NCI-H187 (cell line): Measurements from ENCODE around the gene PTPRR.

ENCODE experiments used
- DNase-seq, 2 experiments: peaks; one replicate each; lab custom pipeline; 2025; lab: John Stamatoyannopoulos, UW

Gene PTPRR, protein sequence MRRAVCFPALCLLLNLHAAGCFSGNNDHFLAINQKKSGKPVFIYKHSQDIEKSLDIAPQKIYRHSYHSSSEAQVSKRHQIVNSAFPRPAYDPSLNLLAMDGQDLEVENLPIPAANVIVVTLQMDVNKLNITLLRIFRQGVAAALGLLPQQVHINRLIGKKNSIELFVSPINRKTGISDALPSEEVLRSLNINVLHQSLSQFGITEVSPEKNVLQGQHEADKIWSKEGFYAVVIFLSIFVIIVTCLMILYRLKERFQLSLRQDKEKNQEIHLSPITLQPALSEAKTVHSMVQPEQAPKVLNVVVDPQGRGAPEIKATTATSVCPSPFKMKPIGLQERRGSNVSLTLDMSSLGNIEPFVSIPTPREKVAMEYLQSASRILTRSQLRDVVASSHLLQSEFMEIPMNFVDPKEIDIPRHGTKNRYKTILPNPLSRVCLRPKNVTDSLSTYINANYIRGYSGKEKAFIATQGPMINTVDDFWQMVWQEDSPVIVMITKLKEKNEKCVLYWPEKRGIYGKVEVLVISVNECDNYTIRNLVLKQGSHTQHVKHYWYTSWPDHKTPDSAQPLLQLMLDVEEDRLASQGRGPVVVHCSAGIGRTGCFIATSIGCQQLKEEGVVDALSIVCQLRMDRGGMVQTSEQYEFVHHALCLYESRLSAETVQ

DNA sequence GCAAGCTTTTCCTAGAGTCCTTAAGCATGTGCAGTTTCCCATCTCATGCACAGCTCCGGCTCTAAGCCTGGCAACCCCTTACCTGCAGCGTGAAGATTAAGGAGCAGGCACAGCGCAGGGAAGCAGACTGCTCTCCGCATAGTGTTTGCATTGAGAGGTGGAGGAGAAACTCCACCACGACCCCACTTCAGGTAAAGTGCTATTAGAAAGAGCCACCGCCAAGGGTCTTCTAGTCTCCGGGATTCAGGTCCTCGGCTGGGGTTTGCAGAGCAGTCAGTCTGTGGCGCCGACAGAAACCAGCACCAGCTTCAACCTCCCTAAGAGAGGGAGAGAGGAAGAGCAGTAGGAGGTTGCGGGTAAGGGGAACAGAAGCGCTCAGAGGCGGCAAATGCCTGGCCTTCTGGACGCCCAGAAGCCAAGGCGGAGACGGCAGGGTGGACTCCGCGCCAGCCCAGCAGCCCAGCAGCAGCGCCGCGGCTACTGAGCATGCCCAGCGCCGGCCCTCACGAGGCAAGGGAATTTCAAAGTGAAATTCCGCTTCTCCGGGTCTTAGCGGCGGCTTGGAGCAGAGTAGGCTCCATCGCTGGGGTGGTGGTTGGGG lies at the start of gene PTPRR:
Gene PTPRR, minus strand, starts transcription at position 488 of the 601 bp plus-strand sequence. Its CDS starts 348 bp downstream, at position 140.
- DNase-seq, result no peak

- no peak for DNase-seq
These were observed 46.7 kb upstream of the PTPRR start for GRCh38 chr12:70966996-70967790.

GRCh38 chr12:70966046-70966445 lies 45.5 kb upstream of the PTPRR start:
- no peak for DNase-seq

GRCh38 chr12:70964867-70965510 lies 44.5 kb upstream of the PTPRR start:
- no peak for DNase-seq

GRCh38 chr12:70963081-70963660 lies 42.6 kb upstream of the PTPRR start:
- DNase-seq, result no peak

GRCh38 chr12:70962226-70962794 lies 41.8 kb upstream of the PTPRR start:
- DNase-seq, result no peak

DNA sequence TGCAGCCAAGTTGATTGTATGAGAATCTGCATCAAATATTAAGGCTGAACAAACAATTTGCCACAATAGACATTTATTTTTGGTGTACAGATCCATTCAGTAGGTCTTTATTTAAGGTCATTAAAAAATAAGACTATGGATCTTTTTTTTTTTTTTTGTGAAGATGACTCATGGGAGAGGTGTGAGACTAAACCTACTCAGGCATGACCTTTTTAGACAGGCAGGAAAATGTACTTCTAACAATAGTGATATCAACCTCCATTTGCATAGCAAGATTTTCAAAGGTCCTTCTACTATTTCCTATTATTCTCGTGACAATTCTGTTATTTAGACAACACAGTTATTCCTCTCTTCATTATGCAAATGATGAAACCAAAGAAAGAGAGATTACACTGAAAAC lies 39.9 kb upstream of the PTPRR start:
- no peak for DNase-seq

- no peak for DNase-seq
These were observed 34.9 kb upstream of the PTPRR start for GRCh38 chr12:70955415-70955814.

DNA sequence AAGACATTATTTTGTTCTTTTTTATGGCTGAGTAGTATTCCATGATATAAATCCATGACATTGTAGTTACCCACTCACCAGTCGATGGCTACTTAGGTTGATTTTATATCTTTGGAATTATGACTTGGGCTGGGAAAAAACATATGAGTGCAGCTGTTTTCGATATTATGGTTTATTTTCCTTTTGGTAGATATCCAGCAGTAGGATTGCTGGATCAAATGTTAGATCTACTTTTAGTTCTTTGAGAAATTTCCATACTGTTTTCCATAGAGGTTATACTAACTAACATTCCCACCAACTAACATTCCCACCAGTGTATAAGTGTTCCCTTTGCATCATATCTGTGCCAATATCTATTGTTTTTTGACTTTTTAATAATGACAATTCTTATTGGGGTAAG lies 29.9 kb upstream of the PTPRR start:
- no peak for DNase-seq

DNA sequence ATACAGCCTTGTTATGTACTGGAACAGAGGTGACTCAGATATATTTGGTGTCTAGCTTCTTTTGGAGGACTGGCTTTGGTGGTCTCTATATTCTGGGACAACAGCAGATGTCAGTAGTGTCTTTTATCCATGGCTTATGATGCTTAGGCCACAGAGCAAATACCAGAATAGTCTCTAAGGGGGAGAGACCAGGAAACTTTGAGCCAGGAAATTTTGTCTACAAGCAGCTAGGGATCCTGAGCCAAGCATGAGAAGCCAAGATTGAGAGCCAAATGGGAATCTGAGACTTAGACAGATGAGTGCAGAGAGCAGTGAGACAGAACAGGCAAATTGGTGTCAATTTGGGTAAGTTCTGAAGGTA lies 28.4 kb upstream of the PTPRR start:
- no peak for DNase-seq

DNA sequence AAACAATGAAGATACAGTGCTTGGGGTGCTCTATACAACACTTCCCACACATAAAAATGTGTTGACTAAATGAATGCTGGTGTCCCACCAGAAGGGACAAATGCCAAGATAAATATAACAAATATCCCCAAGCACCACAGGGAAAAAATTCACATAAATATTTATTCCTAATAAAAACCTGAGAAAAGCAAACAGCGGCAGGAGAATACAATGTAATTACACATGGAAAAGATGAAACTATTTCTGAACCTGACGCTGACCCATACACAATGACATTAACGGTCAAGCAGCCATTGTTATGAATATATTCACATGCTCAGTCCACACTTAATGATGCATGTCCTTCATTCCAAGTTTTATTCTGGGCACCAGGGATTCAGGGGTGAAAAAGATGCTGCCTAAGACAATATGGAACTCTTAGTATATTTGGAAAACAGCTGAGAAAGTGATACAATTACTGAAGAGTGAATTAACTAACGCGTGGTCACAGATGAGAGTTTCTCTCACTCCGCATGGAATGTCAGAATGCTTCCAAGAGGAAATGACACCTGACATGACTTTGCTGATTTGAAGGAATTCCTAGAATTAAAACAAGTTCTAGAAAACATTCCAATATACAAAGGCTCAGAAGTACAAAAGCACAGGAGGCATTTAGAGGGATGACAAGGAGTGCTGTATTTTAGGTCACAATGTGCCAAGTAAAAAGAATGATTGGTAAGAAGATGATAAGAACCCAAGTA lies 27.9 kb upstream of the PTPRR start:
- DNase-seq, result no peak

DNA sequence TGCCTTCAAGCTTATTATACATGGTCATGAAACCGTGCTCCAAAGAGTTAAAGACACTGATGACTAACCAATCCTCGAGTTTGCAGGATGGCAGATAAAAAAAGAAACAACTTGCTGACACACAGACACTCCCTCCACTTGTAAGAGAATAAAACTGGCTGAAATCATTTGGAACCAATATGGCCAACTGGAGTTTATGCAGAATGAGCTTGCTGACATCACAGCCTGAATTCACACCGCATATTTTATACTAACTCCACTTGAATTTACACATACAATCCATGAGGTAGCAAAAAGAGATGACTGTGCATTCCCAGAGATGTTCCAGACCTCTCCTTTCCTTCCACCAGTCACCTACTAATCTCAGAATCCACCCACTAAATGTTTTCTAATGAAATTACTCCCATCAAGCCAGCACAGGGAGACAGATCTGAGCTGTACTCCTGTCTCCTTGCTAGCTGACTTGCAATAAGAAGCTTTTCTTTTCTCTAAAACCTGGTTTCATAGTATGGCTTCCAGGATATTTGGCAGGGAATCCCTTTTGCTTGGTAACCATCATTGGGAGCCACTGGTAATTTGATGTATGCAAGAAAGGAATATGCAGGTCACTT lies 15.8 kb upstream of the PTPRR start:
- no peak for DNase-seq

DNA sequence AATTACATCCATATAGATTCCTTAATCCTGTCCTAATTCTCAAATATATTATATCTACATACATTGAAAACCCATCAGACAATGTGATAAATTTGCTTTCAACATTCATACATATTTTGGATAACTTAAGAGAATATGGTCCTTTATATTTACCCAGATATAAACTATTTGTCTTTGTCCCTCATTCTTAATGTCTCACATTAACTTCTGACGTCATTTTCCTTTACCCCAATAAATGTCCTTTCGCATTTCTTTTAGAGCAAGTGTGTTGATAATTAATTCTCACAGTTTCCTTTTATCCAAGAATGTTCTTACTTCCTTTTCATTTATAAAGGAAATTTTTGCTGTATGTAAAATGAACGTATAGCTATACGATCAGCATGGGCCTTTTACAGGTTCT lies 12.6 kb upstream of the PTPRR start:
- no peak for DNase-seq

GRCh38 chr12:70929029-70929428 lies 8.5 kb upstream of the PTPRR start:
- no peak for DNase-seq

DNA sequence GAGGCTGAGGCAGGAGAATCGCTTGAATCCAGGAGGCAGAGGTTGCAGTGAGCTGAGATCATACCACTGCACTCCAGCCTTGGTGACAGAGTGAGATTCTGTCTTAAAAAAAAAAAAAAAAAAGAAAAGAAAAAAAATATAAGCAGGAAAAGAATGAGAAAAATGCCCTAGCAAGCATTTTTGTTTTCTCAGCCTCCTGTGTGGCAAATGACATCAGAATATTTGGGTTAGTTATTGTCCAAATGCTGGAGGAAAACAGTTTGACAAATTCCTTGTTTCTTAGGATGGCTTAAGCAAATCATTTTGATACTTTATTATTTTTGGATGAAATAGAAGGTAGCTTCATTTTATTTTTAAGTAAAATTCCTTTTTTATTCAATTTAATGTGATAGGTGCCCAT lies 7.5 kb upstream of the PTPRR start:
- no peak for DNase-seq

DNA sequence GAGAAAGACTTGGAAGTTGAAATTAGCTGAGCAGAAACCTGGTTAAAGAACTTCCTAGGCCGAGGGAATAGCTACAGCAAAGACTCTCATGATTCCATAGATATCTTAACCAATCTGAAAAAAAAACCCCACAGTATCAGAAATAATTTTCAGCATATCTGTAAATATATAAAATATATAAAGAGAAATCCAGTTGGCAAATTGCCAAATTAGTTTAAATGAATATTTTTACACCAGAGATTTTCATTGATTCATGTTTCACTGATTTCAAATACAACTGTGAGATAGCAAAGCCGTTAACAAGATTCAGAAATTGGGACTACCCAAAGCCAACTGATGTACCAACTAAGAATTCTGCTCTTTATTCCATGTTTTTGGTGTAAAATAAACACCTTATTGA lies 6.8 kb upstream of the PTPRR start:
- no peak for DNase-seq

- DNase-seq, result no peak
These were observed 5.0 kb upstream of the PTPRR start for GRCh38 chr12:70925539-70925938.

- no peak for DNase-seq
These were observed 353 bp upstream of the PTPRR start for GRCh38 chr12:70920891-70921290.

DNA sequence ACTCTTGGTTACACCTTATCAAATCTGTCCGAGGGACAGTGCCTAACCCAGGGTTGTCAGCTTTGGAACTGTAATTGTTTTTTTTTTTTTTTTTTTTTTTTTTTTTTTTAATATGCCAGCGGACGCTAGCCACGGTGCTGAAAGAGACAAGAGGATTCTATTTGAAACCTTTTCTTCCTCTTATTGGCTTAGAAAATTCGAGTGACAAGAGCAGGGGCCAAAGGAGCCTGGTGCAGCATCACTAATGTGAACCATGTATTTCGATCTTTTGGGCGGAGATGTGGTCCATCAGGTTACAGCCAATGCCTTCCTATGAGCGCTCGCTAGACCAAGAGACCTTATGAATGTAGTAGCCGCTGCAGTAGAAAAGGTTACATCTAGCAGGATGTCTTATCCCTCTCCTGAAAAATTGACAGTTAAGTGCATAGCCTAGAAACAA lies 922 bp downstream of the PTPRR start:
- DNase-seq, result no peak

GRCh38 chr12:70919176-70919575 lies 1.4 kb downstream of the PTPRR start:
- DNase-seq, result no peak
